ENCODE measurements around the gene GSE1.

DNA sequence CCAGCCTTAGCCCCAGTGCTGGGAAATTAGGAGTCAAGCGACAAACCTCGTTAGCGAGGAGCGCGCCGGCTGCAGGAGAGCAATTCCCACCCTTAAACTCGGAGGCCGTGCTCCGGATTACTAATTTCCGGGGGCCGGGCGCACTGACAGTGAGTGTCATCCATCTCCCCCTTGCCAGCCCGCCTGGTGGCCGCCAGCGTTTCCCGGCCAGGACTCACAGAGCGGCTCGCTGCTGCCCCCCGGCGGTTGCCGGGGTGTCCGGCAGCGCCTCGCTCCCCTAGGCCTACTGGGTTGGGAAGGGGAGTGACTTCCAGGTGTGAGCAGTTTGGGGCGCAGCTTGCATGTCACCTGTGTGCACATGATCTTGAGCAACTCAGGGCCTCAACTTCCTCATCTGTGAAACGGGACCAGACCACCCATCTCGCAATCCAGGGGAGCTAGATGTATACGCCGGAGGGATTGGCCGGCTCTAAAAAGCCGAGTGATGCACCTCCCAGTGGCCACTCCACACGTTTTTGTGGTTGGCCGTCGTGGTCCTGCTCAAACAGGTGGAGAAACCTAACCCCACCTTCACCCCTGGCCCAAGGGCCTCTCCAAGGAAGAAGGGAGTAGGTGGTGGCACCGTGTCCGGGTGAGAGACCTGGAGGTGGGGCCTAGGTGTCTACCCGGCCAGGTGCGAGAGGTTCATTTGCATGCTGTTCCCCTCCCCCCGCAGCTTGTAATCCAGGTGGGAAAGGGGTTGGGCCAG, 2.5 kb upstream of the GSE1 start:
- TF ChIP-seq TCF7L2 (IDR thresholded peaks at IDR 0.05; ENCODE audit: borderline replicate concordance, extremely low read depth, insufficient read depth, insufficient read length), result peak; percentile 23
- no peak for TF ChIP-seq FOSL1 (IDR thresholded peaks at IDR 0.05; ENCODE audit: low read depth)
- no peak for TF ChIP-seq EGR1 (IDR thresholded peaks at IDR 0.05; ENCODE audit: low read depth)
- no peak for TF ChIP-seq EZH2phosphoT487 (IDR thresholded peaks at IDR 0.05; ENCODE audit: borderline replicate concordance)
- TF ChIP-seq, protein P1, sequence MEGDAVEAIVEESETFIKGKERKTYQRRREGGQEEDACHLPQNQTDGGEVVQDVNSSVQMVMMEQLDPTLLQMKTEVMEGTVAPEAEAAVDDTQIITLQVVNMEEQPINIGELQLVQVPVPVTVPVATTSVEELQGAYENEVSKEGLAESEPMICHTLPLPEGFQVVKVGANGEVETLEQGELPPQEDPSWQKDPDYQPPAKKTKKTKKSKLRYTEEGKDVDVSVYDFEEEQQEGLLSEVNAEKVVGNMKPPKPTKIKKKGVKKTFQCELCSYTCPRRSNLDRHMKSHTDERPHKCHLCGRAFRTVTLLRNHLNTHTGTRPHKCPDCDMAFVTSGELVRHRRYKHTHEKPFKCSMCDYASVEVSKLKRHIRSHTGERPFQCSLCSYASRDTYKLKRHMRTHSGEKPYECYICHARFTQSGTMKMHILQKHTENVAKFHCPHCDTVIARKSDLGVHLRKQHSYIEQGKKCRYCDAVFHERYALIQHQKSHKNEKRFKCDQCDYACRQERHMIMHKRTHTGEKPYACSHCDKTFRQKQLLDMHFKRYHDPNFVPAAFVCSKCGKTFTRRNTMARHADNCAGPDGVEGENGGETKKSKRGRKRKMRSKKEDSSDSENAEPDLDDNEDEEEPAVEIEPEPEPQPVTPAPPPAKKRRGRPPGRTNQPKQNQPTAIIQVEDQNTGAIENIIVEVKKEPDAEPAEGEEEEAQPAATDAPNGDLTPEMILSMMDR (IDR thresholded peaks at IDR 0.05 in 2 of 3, conservative IDR thresholded peaks at IDR 0.05 in 1 of 3; ENCODE audit: borderline replicate concordance in 1 of 3, insufficient read depth in 1 of 3, low read depth in 2 of 3, low read length in 2 of 3), result peak in 2 of 3 experiments; percentile 99 to 100; a peak in 4 of 6 replicates
- no peak for TF ChIP-seq POLR2A (IDR thresholded peaks at IDR 0.05; ENCODE audit: borderline replicate concordance, extremely low read depth, insufficient read depth, insufficient read length)
- TF ChIP-seq, protein P2, sequence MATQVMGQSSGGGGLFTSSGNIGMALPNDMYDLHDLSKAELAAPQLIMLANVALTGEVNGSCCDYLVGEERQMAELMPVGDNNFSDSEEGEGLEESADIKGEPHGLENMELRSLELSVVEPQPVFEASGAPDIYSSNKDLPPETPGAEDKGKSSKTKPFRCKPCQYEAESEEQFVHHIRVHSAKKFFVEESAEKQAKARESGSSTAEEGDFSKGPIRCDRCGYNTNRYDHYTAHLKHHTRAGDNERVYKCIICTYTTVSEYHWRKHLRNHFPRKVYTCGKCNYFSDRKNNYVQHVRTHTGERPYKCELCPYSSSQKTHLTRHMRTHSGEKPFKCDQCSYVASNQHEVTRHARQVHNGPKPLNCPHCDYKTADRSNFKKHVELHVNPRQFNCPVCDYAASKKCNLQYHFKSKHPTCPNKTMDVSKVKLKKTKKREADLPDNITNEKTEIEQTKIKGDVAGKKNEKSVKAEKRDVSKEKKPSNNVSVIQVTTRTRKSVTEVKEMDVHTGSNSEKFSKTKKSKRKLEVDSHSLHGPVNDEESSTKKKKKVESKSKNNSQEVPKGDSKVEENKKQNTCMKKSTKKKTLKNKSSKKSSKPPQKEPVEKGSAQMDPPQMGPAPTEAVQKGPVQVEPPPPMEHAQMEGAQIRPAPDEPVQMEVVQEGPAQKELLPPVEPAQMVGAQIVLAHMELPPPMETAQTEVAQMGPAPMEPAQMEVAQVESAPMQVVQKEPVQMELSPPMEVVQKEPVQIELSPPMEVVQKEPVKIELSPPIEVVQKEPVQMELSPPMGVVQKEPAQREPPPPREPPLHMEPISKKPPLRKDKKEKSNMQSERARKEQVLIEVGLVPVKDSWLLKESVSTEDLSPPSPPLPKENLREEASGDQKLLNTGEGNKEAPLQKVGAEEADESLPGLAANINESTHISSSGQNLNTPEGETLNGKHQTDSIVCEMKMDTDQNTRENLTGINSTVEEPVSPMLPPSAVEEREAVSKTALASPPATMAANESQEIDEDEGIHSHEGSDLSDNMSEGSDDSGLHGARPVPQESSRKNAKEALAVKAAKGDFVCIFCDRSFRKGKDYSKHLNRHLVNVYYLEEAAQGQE (IDR thresholded peaks at IDR 0.05; ENCODE audit: low read depth), result no peak
